H9 (cell line): ENCODE results near the gene PUDP. TPM values are rescaled to one million over a fixed set of nuclear protein-coding genes. Genes with fewer than 3 reads are reported as not detected.

Experiments used
- DNase-seq: peaks from one replicate; pipeline ENCODE4 v3.0.0-alpha.2; 2017
- H2AFZ ChIP-seq: one replicate; pipeline ENCODE4 v1.6.1; 2013; ENCODE audit warnings: mild to moderate bottlenecking, low read length, control low read depth, moderate library complexity
- H2AK5ac ChIP-seq: 2 replicates; pipeline ENCODE4 v1.6.1; 2013; ENCODE audit warnings: low read length, control low read depth, mixed read lengths; ENCODE audit not compliant: insufficient read length
- H2BK120ac ChIP-seq: one replicate; pipeline ENCODE4 v1.6.1; 2013; ENCODE audit warnings: low read depth, mild to moderate bottlenecking, low read length, control low read depth, inconsistent platforms; ENCODE audit not compliant: poor library complexity, severe bottlenecking
- H2BK12ac ChIP-seq: 2 replicates; pipeline ENCODE4 v1.6.1; 2013; ENCODE audit warnings: low read length, control low read depth, mixed read lengths, low read depth; ENCODE audit not compliant: insufficient read length
- H2BK15ac ChIP-seq: 2 replicates; pipeline ENCODE4 v1.6.1; 2013; ENCODE audit warnings: low read depth, low read length, control low read depth
- H2BK20ac ChIP-seq: one replicate; pipeline ENCODE4 v1.6.1; 2013; ENCODE audit warnings: low read depth, mild to moderate bottlenecking, low read length, control low read depth, inconsistent platforms; ENCODE audit not compliant: poor library complexity, severe bottlenecking
- H2BK5ac ChIP-seq: 2 replicates; pipeline ENCODE4 v1.6.1; 2013; ENCODE audit warnings: low read length, control low read depth, mixed read lengths; ENCODE audit not compliant: insufficient read length
- H3K14ac ChIP-seq: 2 replicates; pipeline ENCODE4 v1.6.1; 2013; ENCODE audit warnings: low read length, control low read depth; ENCODE audit not compliant: insufficient read depth
- H3K18ac ChIP-seq: 2 replicates; pipeline ENCODE4 v1.6.1; 2013; ENCODE audit warnings: low read depth, mild to moderate bottlenecking, mixed read lengths, low read length, control low read depth; ENCODE audit not compliant: insufficient read length
- H3K23ac ChIP-seq: 2 replicates; pipeline ENCODE4 v1.6.1; 2013; ENCODE audit warnings: low read length, control low read depth, mixed read lengths, low read depth; ENCODE audit not compliant: insufficient read length
- H3K23me2 ChIP-seq: 2 replicates; pipeline ENCODE4 v1.6.1; 2013; ENCODE audit warnings: low read depth, mild to moderate bottlenecking, mixed read lengths, low read length, control low read depth; ENCODE audit not compliant: insufficient read length, poor library complexity, severe bottlenecking
- H3K27ac ChIP-seq: 2 replicates; pipeline ENCODE4 v1.5.1; 2013; ENCODE audit warnings: low read length, control low read depth, mixed read lengths, low read depth; ENCODE audit not compliant: insufficient read length
- H3K27me3 ChIP-seq: 2 replicates; pipeline ENCODE4 v1.6.1; 2013; ENCODE audit warnings: low read length, control low read depth, inconsistent platforms; ENCODE audit not compliant: insufficient read depth
- H3K4ac ChIP-seq: 2 replicates; pipeline ENCODE4 v1.6.1; 2013; ENCODE audit warnings: low read depth, mild to moderate bottlenecking, control low read depth, inconsistent platforms, low read length, moderate library complexity
- H3K4me1 ChIP-seq: 2 replicates; pipeline ENCODE4 v1.6.1; 2013; ENCODE audit warnings: low read length, control low read depth, inconsistent platforms; ENCODE audit not compliant: insufficient read depth
- H3K4me2 ChIP-seq: 2 replicates; pipeline ENCODE4 v1.6.1; 2013; ENCODE audit warnings: low read length, control low read depth, mixed read lengths; ENCODE audit not compliant: insufficient read length, insufficient read depth
- H3K56ac ChIP-seq: 2 replicates; pipeline ENCODE4 v1.6.1; 2013; ENCODE audit warnings: low read depth, mild to moderate bottlenecking, mixed read lengths, low read length, control low read depth; ENCODE audit not compliant: insufficient read length
- H3K79me1 ChIP-seq: 2 replicates; pipeline ENCODE4 v1.6.1; 2013; ENCODE audit warnings: low read depth, mild to moderate bottlenecking, moderate library complexity, low read length, control low read depth, inconsistent platforms; ENCODE audit not compliant: insufficient read depth, poor library complexity, severe bottlenecking
- H3K79me2 ChIP-seq: 2 replicates; pipeline ENCODE4 v1.6.1; 2013; ENCODE audit warnings: low read length, control low read depth, inconsistent platforms; ENCODE audit not compliant: insufficient read depth
- H3K9ac ChIP-seq: 2 replicates; pipeline ENCODE4 v1.6.1; 2013; ENCODE audit warnings: low read length, control low read depth, mixed read lengths; ENCODE audit not compliant: insufficient read length; ENCODE audit errors: extremely low read depth
- H3K9me3 ChIP-seq: one replicate; pipeline ENCODE4 v1.6.1; 2013; ENCODE audit warnings: low read depth, low read length, inconsistent platforms; ENCODE audit not compliant: control insufficient read depth
- H3T11ph ChIP-seq: one replicate; pipeline ENCODE4 v1.6.1; 2013; ENCODE audit warnings: mild to moderate bottlenecking, low read length, control low read depth, inconsistent platforms
- H4K20me1 ChIP-seq: one replicate; pipeline ENCODE4 v1.6.1; 2013; ENCODE audit not compliant: control insufficient read depth, insufficient read length, insufficient read depth
- H4K5ac ChIP-seq: 2 replicates; pipeline ENCODE4 v1.6.1; 2013; ENCODE audit warnings: low read depth, mild to moderate bottlenecking, mixed read lengths, low read length, control low read depth; ENCODE audit not compliant: insufficient read length
- H4K8ac ChIP-seq: replicated peaks from 2 replicates; pipeline ENCODE4 v1.6.1; 2013; ENCODE audit warnings: low read length, control low read depth, mixed read lengths, low read depth; ENCODE audit not compliant: insufficient read length
- H4K91ac ChIP-seq: 2 replicates; pipeline ENCODE4 v1.6.1; 2013; ENCODE audit warnings: low read depth, mild to moderate bottlenecking, moderate library complexity, mixed read lengths, low read length, control low read depth; ENCODE audit not compliant: insufficient read length
- H3K27ac Mint-ChIP-seq, 3 experiments: 2 replicates in 2 of 3; 3 replicates in 1 of 3; pipeline ENCODE4 v1.8.0; 2020 to 2021; ENCODE audit warnings: mixed read lengths in 3 of 3, mild to moderate bottlenecking in 1 of 3, moderate library complexity in 1 of 3
- H3K27me3 Mint-ChIP-seq: 2 replicates; pipeline ENCODE4 v1.8.0; 2021; ENCODE audit warnings: low read depth, mild to moderate bottlenecking, moderate library complexity, mixed read lengths
- H3K36me3 Mint-ChIP-seq, 3 experiments: 2 replicates in 2 of 3; 3 replicates in 1 of 3; pipeline ENCODE4 v1.8.0; 2020 to 2021; ENCODE audit warnings: low read depth in 3 of 3, mixed read lengths in 3 of 3; ENCODE audit not compliant: insufficient read depth in 1 of 3
- H3K4me1 Mint-ChIP-seq, 2 experiments: 2 replicates each; pipeline ENCODE4 v1.8.0; 2020; ENCODE audit warnings: mixed read lengths in 2 of 2
- H3K4me3 Mint-ChIP-seq, 2 experiments: 2 replicates in 1 of 2; 3 replicates in 1 of 2; pipeline ENCODE4 v1.8.0; 2020 to 2021; ENCODE audit warnings: mild to moderate bottlenecking in 2 of 2, mixed read lengths in 2 of 2, moderate library complexity in 1 of 2
- H3K9me3 Mint-ChIP-seq, 2 experiments: 2 replicates in 1 of 2; 3 replicates in 1 of 2; pipeline ENCODE4 v1.8.0; 2020; ENCODE audit warnings: mild to moderate bottlenecking in 2 of 2, mixed read lengths in 2 of 2, moderate library complexity in 1 of 2
- CTCF ChIP-seq: fragments of 200-600 bp; sonication (generic); conservative IDR thresholded peaks from 3 replicates; pipeline ENCODE4 v1.8.0; 2021; ENCODE audit warnings: antibody characterized with exemption, mild to moderate bottlenecking
- WGBS: extraction: QIAGEN DNeasy Blood & Tissue Kit; methylation state at CpG from one replicate; pipeline ENCODE4 v1.1.7; 2013; ENCODE audit warnings: missing lambda C conversion rate, low lambda C conversion rate, mixed read lengths; ENCODE audit not compliant: insufficient read length; ENCODE audit errors: extremely low coverage; 5-methylcytosine and 5-hydroxymethylcytosine counted together
- total RNA-seq: library from RNA; stranded (reverse); gene quantifications from 2 replicates; pipeline ENCODE4 v1.2.1, GENCODE V29; 2021

Gene PUDP
- total RNA-seq, 1 experiment from 2014 or later = 46.3 TPM

DNA sequence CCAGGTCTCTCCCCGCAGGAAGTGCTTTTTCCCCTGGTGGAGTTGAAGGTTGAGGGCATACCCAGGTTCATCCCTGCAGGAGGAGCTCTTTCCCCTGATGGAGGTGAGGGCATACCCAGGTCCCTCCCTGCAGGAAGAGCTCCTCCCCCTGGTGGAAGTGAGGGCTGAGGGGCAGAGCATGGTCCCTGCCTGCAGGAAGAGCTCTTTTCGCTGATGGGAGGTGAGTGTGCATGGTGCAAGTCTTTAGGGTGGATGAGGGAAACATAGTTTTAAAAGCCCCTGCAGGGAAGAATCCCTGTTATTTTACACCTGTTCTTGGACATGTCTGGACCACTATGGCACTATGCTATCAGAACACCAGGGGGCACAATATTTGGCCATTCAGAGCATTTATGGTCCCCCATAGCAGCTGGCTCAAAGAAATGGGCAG lies 43.7 kb upstream of the PUDP start:
- Mint-ChIP-seq H3K36me3 (peaks cover 3 to 17% (median 6%) of the 10 kb centered on the region in 3 experiments; a peak in 5 of 7 replicates), H3K27me3 (no peaks in the 10 kb centered on the region), H3K27ac (no peak overlapping the region), H3K4me1 (peaks cover 39 to 47% of the 10 kb centered on the region in 2 experiments), H3K9me3 (peaks cover 12 to 23% of the 10 kb centered on the region in 2 experiments), H3K4me3 (no peak overlapping the region)
- Histone ChIP-seq H3K56ac (no peak overlapping the region), H4K5ac (no peak overlapping the region), H2BK15ac (no peak overlapping the region; the same call in 1 of the 2 replicates), H3K27ac (no peak overlapping the region), H3K4me1 (peaks cover 2% of the 10 kb centered on the region), H2BK5ac (no peak overlapping the region), H3T11ph (no peak overlapping the region), H3K79me1 (no peaks in the 10 kb centered on the region), H4K8ac (no peak overlapping the region), H2BK120ac (no peak overlapping the region), H3K18ac (no peak overlapping the region), H4K91ac (no peak overlapping the region), H2BK20ac (no peak overlapping the region), H4K20me1 (peaks cover 2% of the 10 kb centered on the region), H3K79me2 (no peaks in the 10 kb centered on the region), H3K9me3 (no peaks in the 10 kb centered on the region), H2AK5ac (no peak overlapping the region), H2BK12ac (no peak overlapping the region), H3K4ac (no peak overlapping the region), H2AFZ (no peak overlapping the region), H3K23me2 (no peaks in the 10 kb centered on the region), H3K14ac (no peak overlapping the region), H3K4me2 (no peak overlapping the region), H3K9ac (no peak overlapping the region), H3K27me3 (no peaks in the 10 kb centered on the region), H3K23ac (no peak overlapping the region)
- no CpG with 5 or more reads among the region's 2 CpGs for WGBS
- peak; percentile 69 for DNase-seq
- TF ChIP-seq CTCF = peak; percentile 66
